Nucleus accumbens (tissue), 56 donors: ENCODE results near the gene MZT1.
"Not testable (repeated sequence)": the region's sequence is repeated elsewhere in the genome, so short reads cannot be mapped to it uniquely, and the experiment has no call there.

Experiments used
- DNase-seq, 56 donors: peaks; one replicate each; lab custom pipeline; 2025; lab: John Stamatoyannopoulos, UW

Gene MZT1

GRCh38 chr13:72727417-72728289, at the start of gene MZT1, which contains the start of gene BORA:
MZT1 (minus strand) TSS chr13:72727629; CDS start chr13:72727602, 27 bp downstream.
BORA (plus strand) TSS chr13:72727923; CDS start chr13:72728941, 1,018 bp downstream.
- DNase-seq = peak; percentile 66 to 97 (median 90)

- no peak for DNase-seq
Measured at GRCh38 chr13:72774019-72774418, 46.6 kb upstream of the MZT1 start.

GRCh38 chr13:72763411-72763810, 36.0 kb upstream of the MZT1 start:
- DNase-seq = no peak

- no peak for DNase-seq
Measured at GRCh38 chr13:72760189-72760588, 32.8 kb upstream of the MZT1 start.

- DNase-seq = no peak
Measured at GRCh38 chr13:72757792-72758535, 30.5 kb upstream of the MZT1 start.

- DNase-seq = no peak
Measured at GRCh38 chr13:72754111-72754510, 26.7 kb upstream of the MZT1 start.

- no peak for DNase-seq
Measured at GRCh38 chr13:72751220-72751619, 23.8 kb upstream of the MZT1 start.

GRCh38 chr13:72745260-72745659, 17.8 kb upstream of the MZT1 start:
- DNase-seq = no peak

GRCh38 chr13:72740015-72740414, 12.6 kb upstream of the MZT1 start:
- DNase-seq = no peak

GRCh38 chr13:72737033-72737432, 9.6 kb upstream of the MZT1 start:
- DNase-seq = no peak

GRCh38 chr13:72728290-72728605, 819 bp upstream of the MZT1 start:
- no peak for DNase-seq

GRCh38 chr13:72726726-72727416, 558 bp downstream of the MZT1 start:
- peak in 25 of 56 donors; percentile 3 to 62 (median 36) for DNase-seq

- not testable (repeated sequence) for DNase-seq
Measured at GRCh38 chr13:72726185-72726584, 1.2 kb downstream of the MZT1 start.

GRCh38 chr13:72716776-72717175, 10.7 kb downstream of the MZT1 start:
- no peak for DNase-seq

GRCh38 chr13:72700509-72700908, 26.9 kb downstream of the MZT1 start:
- DNase-seq = no peak

GRCh38 chr13:72698164-72698563, 29.3 kb downstream of the MZT1 start:
- no peak for DNase-seq

- no peak for DNase-seq
Measured at GRCh38 chr13:72696579-72696978, 30.9 kb downstream of the MZT1 start.

- no peak for DNase-seq
Measured at GRCh38 chr13:72694314-72694713, 33.1 kb downstream of the MZT1 start.

GRCh38 chr13:72693832-72694231, 33.6 kb downstream of the MZT1 start:
- DNase-seq = no peak

- no peak for DNase-seq
Measured at GRCh38 chr13:72692884-72693514, 34.4 kb downstream of the MZT1 start.
